Islet of Langerhans (tissue), 1 donor: Measurements from ENCODE around the gene GPR37L1.
"Not testable (repeated sequence)": the region's sequence is repeated elsewhere in the genome, so short reads cannot be mapped to it uniquely, and the experiment has no call there.

Experiments
- FAIRE-seq: peaks from one replicate; lab custom pipeline; 2011; peaks lifted over from hg19 to GRCh38; lab: Jason Lieb, UNC

GPR37L1 gene

GRCh38 chr1:202168861-202169260 is 46.1 kb downstream of the GPR37L1 start:
- no peak for FAIRE-seq

GRCh38 chr1:202170726-202171125 is 48.0 kb downstream of the GPR37L1 start:
- FAIRE-seq = no peak

GRCh38 chr1:202171292-202172014 is 48.7 kb downstream of the GPR37L1 start:
- no peak for FAIRE-seq

DNA sequence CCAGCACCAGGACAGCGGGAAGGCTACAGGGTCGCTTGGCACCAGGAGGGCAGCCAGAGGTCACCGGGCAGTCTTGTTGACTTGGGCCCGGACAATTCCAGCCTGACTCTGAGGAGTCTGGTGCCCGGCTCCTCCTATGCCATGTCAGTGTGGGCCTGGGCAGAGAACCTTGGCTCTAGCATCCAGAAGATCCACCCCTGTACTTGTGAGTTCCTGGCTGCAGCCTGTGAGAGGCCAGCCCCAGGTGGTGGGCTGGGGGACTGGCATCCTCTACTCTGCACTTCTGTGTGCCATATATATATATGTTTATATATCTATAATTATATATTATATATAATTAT is 49.3 kb downstream of the GPR37L1 start:
- no peak for FAIRE-seq

DNA sequence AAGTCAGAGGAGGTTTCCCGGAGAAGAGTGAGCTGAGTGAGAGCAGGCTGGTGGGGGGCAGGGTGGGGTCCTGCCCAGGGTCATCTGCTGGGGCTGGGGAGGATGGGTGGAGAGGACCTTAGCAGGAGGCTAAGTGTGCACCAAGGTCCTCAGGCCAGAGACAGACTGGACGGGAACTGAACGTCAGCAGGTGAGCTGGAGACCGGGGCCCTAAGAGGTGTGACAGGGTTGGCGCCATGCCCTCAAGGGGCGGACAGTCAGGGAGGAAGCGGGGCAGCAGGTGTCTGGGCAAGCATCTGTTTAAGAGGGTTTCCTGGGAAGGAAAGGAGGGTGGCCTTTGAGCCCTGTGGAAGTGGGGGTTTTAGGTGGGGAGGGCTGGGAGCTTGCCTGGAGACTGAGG is 51.3 kb downstream of the GPR37L1 start:
- no peak for FAIRE-seq

GRCh38 chr1:202176949-202177927 is 54.5 kb downstream of the GPR37L1 start:
- no peak for FAIRE-seq

DNA sequence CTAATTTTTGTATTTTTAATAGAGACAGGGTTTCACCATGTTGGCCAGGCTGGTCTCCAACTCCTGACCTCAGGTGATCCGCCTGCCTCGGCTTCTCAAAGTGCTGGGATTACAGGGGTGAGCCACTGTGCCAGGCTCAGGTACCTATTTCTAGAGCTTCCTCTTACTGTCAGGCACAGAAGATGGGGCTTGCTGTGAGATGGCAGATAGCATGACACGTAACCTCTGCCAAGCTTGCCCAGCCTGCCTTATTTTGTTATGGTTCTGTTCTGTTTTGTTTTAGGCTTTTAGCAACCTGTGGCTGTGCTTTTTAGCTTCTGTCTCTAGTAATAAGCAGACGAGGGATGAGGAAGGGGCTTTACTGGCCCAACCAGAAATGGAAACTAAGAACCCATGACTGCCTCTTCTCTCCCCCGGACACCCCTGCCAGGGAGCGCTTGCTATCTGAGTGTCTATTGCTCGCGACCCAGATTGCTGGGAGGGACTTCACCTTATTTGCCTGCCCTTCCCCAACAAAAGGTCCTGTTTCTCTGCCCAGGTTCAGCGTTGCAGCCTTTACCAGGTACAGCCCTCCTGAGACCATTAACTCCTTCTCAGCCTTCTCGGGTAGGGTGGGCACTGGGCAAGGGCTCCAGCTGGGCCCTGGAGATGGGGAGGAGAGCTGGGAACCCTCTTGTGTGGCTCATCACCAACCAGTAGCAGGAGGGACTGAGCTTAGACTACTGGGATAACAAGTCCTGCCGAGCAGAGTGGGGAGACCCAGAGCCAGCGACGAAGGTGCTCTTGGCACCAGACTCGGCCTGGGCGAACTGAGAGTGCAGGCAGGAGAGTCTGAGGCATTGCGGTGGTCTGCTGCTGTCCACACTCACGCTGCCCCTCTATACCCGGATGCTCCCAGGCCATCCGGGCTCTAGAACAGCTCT is 57.4 kb downstream of the GPR37L1 start:
- FAIRE-seq = no peak

GRCh38 chr1:202180751-202181139 is 58.0 kb downstream of the GPR37L1 start:
- not testable (repeated sequence) for FAIRE-seq

DNA sequence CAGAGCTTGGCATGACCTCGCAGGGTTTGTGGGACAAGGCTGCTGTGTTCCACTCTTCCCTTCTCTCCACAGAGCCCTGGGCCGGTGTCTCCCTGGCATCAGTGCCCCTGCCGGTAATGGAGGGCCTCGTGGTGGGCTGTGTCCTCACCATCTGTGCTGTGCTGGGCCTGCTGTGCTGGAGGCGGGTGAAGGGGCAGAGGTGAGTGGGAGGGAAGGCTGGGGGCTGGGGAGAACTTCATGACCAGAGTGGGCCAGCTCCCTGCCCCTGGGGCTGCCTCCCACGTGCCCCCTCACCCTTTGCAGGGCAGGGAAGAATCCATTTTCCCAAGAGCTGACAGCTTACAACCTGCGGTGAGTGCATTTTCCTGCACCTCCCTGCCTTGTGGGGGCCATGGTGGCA is 58.9 kb downstream of the GPR37L1 start:
- FAIRE-seq = no peak

GRCh38 chr1:202182040-202182877 is 59.5 kb downstream of the GPR37L1 start:
- FAIRE-seq = no peak
